ENCODE results near the gene NKX1-1. TPM values are rescaled to one million over a fixed set of nuclear protein-coding genes. Genes with fewer than 3 reads are reported as not detected.

NKX1-1 gene
- total RNA-seq, 1 donor: not detected

GRCh38 chr4:1381181-1381621 lies 25.0 kb downstream of the NKX1-1 start:
- H2AFZ ChIP-seq (ENCODE audit: low read length): no peak overlapping the region
- H3K4me2 ChIP-seq (ENCODE audit: insufficient read depth, low read length): no peak overlapping the region
- H3K4me3 ChIP-seq (ENCODE audit: insufficient read depth, low read length): no peak overlapping the region
- H3K27me3 ChIP-seq (ENCODE audit: insufficient read depth, low read length): no peaks in the 10 kb centered on the region
- H3K36me3 ChIP-seq (ENCODE audit: insufficient read depth, low read length): no peaks in the 10 kb centered on the region
- no peak for TF ChIP-seq CTCF (IDR thresholded peaks at IDR 0.05; ENCODE audit: extremely low read depth, low read depth, low read length)
- peak; percentile 57 for DNase-seq (ENCODE audit: insufficient read length, low spot score, missing footprints)
- H3K79me2 ChIP-seq (ENCODE audit: insufficient read depth, low read length): no peaks in the 10 kb centered on the region
- no peaks in the 10 kb centered on the region for H3K9me3 ChIP-seq (ENCODE audit: low read depth, low read length)
- H3K27ac ChIP-seq (ENCODE audit: low read depth, low read length): no peak overlapping the region
- H4K20me1 ChIP-seq (ENCODE audit: insufficient read depth, low read length): no peaks in the 10 kb centered on the region
- no peaks in the 10 kb centered on the region for H3K4me1 ChIP-seq (ENCODE audit: insufficient read depth, low read length)

GRCh38 chr4:1380368-1381151 lies 25.7 kb downstream of the NKX1-1 start:
- H3K36me3 ChIP-seq (ENCODE audit: insufficient read depth, low read length): no peaks in the 10 kb centered on the region
- H3K4me2 ChIP-seq (ENCODE audit: insufficient read depth, low read length): no peak overlapping the region
- H3K4me3 ChIP-seq (ENCODE audit: insufficient read depth, low read length): no peak overlapping the region
- no peaks in the 10 kb centered on the region for H3K4me1 ChIP-seq (ENCODE audit: insufficient read depth, low read length)
- H2AFZ ChIP-seq (ENCODE audit: low read length): no peak overlapping the region
- no peaks in the 10 kb centered on the region for H3K9me3 ChIP-seq (ENCODE audit: low read depth, low read length)
- H4K20me1 ChIP-seq (ENCODE audit: insufficient read depth, low read length): no peaks in the 10 kb centered on the region
- DNase-seq (ENCODE audit: insufficient read length, low spot score, missing footprints): peak; percentile 65
- H3K79me2 ChIP-seq (ENCODE audit: insufficient read depth, low read length): no peaks in the 10 kb centered on the region
- no peak for TF ChIP-seq CTCF (IDR thresholded peaks at IDR 0.05; ENCODE audit: extremely low read depth, low read depth, low read length)
- H3K27me3 ChIP-seq (ENCODE audit: insufficient read depth, low read length): no peaks in the 10 kb centered on the region
- H3K27ac ChIP-seq (ENCODE audit: low read depth, low read length): no peak overlapping the region

GRCh38 chr4:1379801-1380331 lies 26.4 kb downstream of the NKX1-1 start:
- no peak overlapping the region for H3K4me2 ChIP-seq (ENCODE audit: insufficient read depth, low read length)
- H3K36me3 ChIP-seq (ENCODE audit: insufficient read depth, low read length): no peaks in the 10 kb centered on the region
- no peaks in the 10 kb centered on the region for H3K27me3 ChIP-seq (ENCODE audit: insufficient read depth, low read length)
- no peak overlapping the region for H3K27ac ChIP-seq (ENCODE audit: low read depth, low read length)
- no peak overlapping the region for H3K4me3 ChIP-seq (ENCODE audit: insufficient read depth, low read length)
- H3K79me2 ChIP-seq (ENCODE audit: insufficient read depth, low read length): no peaks in the 10 kb centered on the region
- no peaks in the 10 kb centered on the region for H4K20me1 ChIP-seq (ENCODE audit: insufficient read depth, low read length)
- H3K9me3 ChIP-seq (ENCODE audit: low read depth, low read length): no peaks in the 10 kb centered on the region
- no peak overlapping the region for H2AFZ ChIP-seq (ENCODE audit: low read length)
- no peaks in the 10 kb centered on the region for H3K4me1 ChIP-seq (ENCODE audit: insufficient read depth, low read length)
- no peak for TF ChIP-seq CTCF (IDR thresholded peaks at IDR 0.05; ENCODE audit: extremely low read depth, low read depth, low read length)
- DNase-seq (ENCODE audit: insufficient read length, low spot score, missing footprints): peak; percentile 53

GRCh38 chr4:1379351-1379781 lies 26.9 kb downstream of the NKX1-1 start:
- H3K27ac ChIP-seq (ENCODE audit: low read depth, low read length): no peak overlapping the region
- H3K36me3 ChIP-seq (ENCODE audit: insufficient read depth, low read length): no peaks in the 10 kb centered on the region
- H3K4me3 ChIP-seq (ENCODE audit: insufficient read depth, low read length): no peak overlapping the region
- H2AFZ ChIP-seq (ENCODE audit: low read length): no peak overlapping the region
- DNase-seq (ENCODE audit: insufficient read length, low spot score, missing footprints): no peak
- no peaks in the 10 kb centered on the region for H3K4me1 ChIP-seq (ENCODE audit: insufficient read depth, low read length)
- H3K27me3 ChIP-seq (ENCODE audit: insufficient read depth, low read length): no peaks in the 10 kb centered on the region
- TF ChIP-seq CTCF (IDR thresholded peaks at IDR 0.05; ENCODE audit: extremely low read depth, low read depth, low read length): no peak
- H4K20me1 ChIP-seq (ENCODE audit: insufficient read depth, low read length): no peaks in the 10 kb centered on the region
- no peaks in the 10 kb centered on the region for H3K9me3 ChIP-seq (ENCODE audit: low read depth, low read length)
- H3K79me2 ChIP-seq (ENCODE audit: insufficient read depth, low read length): no peaks in the 10 kb centered on the region
- no peak overlapping the region for H3K4me2 ChIP-seq (ENCODE audit: insufficient read depth, low read length)
